Esophagus squamous epithelium (tissue), 4 donors: ENCODE results near the gene MID1IP1.

Experiments used
- POLR2A ChIP-seq, 4 donors: fragments of 450-650 bp; IDR thresholded peaks; one replicate each; pipeline ENCODE4 v1.6.1; 2017; ENCODE audit warnings: antibody characterized with exemption in 4 of 4, mild to moderate bottlenecking in 4 of 4, moderate library complexity in 3 of 4
- TF ChIP-seq, protein P1 (sequence below), 6 experiments: fragments of 450-650 bp in 4 of 6; fragments of 200-600 bp in 2 of 6; sonication (generic) in 2 of 6; IDR thresholded peaks; one replicate each; pipeline ENCODE4 v1.5.1; 2016 to 2019; ENCODE audit warnings: antibody characterized with exemption in 6 of 6, mild to moderate bottlenecking in 4 of 6, moderate library complexity in 4 of 6

DNA sequence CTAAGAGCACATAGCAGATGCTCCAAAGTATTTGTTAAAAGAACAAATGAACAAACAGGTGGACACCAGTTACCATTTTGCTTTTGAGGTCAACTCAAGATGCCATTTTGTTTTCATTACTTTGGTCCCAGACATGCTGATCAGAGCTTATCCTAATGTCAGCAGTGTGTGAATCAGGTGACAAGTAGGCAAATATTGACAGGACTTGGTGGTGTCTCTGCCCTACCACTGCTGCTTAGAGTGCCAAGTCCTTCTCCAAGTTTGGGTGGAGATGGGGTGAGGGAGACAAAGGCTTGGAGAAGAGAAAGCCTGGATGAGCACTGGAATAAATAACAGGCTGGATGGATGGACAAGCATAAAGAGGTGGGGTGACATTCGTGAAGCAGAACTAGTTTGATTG lies 38.7 kb downstream of the MID1IP1 start:
- TF ChIP-seq, protein P1, sequence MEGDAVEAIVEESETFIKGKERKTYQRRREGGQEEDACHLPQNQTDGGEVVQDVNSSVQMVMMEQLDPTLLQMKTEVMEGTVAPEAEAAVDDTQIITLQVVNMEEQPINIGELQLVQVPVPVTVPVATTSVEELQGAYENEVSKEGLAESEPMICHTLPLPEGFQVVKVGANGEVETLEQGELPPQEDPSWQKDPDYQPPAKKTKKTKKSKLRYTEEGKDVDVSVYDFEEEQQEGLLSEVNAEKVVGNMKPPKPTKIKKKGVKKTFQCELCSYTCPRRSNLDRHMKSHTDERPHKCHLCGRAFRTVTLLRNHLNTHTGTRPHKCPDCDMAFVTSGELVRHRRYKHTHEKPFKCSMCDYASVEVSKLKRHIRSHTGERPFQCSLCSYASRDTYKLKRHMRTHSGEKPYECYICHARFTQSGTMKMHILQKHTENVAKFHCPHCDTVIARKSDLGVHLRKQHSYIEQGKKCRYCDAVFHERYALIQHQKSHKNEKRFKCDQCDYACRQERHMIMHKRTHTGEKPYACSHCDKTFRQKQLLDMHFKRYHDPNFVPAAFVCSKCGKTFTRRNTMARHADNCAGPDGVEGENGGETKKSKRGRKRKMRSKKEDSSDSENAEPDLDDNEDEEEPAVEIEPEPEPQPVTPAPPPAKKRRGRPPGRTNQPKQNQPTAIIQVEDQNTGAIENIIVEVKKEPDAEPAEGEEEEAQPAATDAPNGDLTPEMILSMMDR (IDR thresholded peaks at IDR 0.05) = no peak
- TF ChIP-seq POLR2A (IDR thresholded peaks at IDR 0.05) = no peak
